ENCODE data around the gene GOLPH3L. TPM values are rescaled to one million over a fixed set of nuclear protein-coding genes. Genes with fewer than 3 reads are reported as not detected.
A peak's percentile ranks its signal among the peaks of the same experiment; 100 is the strongest.

The GOLPH3L gene
- total RNA-seq, 1 donor from 2014 or later: 17.1 TPM

DNA sequence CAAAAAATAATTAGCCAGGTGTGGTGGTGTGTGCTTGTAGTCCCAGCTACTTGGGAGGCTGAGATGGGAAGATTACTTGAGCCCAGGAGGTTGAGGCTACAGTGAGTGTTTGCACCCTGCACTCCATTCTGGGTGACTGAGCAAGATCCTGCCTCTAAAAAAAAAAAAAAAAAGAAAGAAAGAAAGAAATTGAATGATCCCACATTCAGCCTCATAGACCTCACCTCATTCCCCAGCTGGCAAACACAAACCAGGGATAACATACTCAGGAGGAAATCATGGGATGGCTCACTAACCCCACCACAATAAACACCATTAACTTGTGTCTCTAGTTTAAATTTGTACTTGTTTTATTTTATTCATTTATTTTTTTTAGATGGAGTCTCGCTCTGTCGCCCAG is 76.0 kb downstream of the GOLPH3L start:
- H3K27ac Mint-ChIP-seq (ENCODE audit: unreplicated experiment): peak overlapping the region; percentile 63

DNA sequence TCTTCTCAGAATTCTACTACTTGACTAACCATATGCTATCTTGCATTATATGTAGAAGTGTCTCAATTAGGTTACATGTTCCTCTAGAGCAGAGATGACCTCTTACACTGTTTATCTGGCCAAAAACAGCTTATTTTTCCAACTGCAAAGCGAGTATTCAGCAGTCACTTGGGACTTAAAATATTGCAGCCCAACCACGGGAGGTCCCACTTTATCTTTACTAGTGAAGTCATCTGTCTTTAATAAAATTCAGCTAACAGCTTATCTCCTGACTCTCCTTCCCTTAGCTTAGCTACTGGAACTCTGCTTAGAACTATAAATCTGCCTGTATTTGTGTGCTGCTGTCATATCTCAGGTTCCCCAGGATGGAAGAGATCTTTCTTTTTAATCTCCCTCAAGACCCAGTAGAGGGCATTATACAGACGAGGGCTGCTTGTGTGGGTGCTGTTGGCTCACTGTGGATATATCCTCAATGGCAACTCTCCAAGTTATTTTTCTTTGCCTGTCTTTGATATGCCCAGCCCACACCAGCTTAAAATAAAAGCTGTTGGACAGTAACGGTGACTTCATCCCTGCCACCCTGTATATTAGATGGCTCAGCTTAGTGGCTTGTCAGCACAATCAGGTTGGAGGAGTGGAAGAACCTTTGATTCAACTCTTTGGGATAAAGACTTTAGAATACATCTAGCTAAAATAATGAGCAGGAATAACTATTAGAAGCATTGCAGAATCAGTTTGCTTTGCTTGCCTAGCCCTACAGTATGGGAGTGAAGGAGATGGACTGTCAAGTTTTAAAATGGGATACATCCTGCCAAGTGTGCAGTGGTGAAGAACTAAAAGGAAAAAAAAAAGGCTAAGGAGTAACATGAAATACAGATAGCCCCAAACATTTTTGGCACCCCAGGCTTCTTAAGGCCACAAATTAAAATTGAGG is 77.1 kb downstream of the GOLPH3L start:
- Mint-ChIP-seq H3K9me3 (ENCODE audit: low read depth) (no peaks in the 10 kb centered on the region), H3K4me3 (ENCODE audit: unreplicated experiment) (no peak overlapping the region), H3K4me1 (ENCODE audit: low read depth) (peaks cover 38% of the 10 kb centered on the region), H3K27me3 (ENCODE audit: low read depth) (no peaks in the 10 kb centered on the region), H3K36me3 (ENCODE audit: low read depth) (peaks cover 20% of the 10 kb centered on the region), H3K27ac (ENCODE audit: unreplicated experiment) (peak overlapping the region; percentile 68)
- DNase-seq (ENCODE audit: low spot score): no peak
- TF ChIP-seq, protein P1, sequence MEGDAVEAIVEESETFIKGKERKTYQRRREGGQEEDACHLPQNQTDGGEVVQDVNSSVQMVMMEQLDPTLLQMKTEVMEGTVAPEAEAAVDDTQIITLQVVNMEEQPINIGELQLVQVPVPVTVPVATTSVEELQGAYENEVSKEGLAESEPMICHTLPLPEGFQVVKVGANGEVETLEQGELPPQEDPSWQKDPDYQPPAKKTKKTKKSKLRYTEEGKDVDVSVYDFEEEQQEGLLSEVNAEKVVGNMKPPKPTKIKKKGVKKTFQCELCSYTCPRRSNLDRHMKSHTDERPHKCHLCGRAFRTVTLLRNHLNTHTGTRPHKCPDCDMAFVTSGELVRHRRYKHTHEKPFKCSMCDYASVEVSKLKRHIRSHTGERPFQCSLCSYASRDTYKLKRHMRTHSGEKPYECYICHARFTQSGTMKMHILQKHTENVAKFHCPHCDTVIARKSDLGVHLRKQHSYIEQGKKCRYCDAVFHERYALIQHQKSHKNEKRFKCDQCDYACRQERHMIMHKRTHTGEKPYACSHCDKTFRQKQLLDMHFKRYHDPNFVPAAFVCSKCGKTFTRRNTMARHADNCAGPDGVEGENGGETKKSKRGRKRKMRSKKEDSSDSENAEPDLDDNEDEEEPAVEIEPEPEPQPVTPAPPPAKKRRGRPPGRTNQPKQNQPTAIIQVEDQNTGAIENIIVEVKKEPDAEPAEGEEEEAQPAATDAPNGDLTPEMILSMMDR (IDR thresholded peaks at IDR 0.05): peak; percentile 73

More for the DNA sequence above, 76.0 kb downstream of the GOLPH3L start:
- Mint-ChIP-seq H3K9me3 (ENCODE audit: low read depth) (no peaks in the 10 kb centered on the region), H3K36me3 (ENCODE audit: low read depth) (peaks cover 25% of the 10 kb centered on the region), H3K4me3 (ENCODE audit: unreplicated experiment) (no peak overlapping the region), H3K4me1 (ENCODE audit: low read depth) (peaks cover 34% of the 10 kb centered on the region), H3K27me3 (ENCODE audit: low read depth) (no peaks in the 10 kb centered on the region)
- TF ChIP-seq, protein P1 (IDR thresholded peaks at IDR 0.05): no peak
- no peak for DNase-seq (ENCODE audit: low spot score)

DNA sequence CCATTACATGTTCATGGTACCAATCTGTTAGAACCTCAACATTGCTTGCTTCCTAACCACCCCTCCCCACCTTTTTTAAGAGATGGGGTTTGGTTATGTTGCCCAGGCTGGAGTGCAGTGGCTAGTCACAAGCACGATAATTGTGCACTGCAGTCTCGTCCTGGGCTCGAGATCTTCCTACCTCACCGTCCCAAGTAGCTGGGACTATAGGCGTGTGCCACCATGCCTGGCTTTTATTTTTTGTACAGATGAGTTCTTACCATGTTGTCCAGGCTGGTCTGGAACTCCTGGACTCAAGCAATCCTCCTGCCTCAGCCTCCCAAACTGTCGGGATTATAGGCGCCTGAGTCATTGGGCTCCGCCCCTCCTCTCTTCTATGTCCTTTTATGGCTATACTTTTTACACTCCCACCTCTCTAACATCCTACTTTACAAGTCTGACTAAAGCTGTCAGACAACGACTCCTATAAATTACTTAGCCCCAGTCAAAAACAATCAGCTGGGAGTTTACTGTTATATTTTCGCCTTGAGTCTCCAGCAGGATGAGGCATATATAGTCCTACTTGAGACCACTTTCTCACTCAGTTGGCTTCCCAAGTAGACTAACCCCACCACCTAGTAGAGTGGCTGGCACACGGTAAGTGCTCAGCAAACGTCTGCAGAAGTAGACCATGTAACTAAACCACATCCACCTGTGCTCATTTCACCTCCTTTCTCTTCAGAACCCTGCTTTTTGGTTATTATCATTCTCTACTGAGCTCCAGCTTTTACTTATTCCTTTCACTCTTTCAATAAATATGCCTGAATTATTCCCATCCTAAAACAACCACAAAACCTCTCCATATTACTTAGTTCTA is 81.4 kb downstream of the GOLPH3L start:
- Mint-ChIP-seq H3K4me3 (ENCODE audit: unreplicated experiment) (no peak overlapping the region), H3K36me3 (ENCODE audit: low read depth) (peaks cover 9% of the 10 kb centered on the region), H3K27ac (ENCODE audit: unreplicated experiment) (peak overlapping the region; percentile 45), H3K27me3 (ENCODE audit: low read depth) (no peaks in the 10 kb centered on the region), H3K4me1 (ENCODE audit: low read depth) (peaks cover 53% of the 10 kb centered on the region), H3K9me3 (ENCODE audit: low read depth) (no peaks in the 10 kb centered on the region)
- TF ChIP-seq, protein P1 (IDR thresholded peaks at IDR 0.05): no peak
- DNase-seq (ENCODE audit: low spot score): no peak

DNA sequence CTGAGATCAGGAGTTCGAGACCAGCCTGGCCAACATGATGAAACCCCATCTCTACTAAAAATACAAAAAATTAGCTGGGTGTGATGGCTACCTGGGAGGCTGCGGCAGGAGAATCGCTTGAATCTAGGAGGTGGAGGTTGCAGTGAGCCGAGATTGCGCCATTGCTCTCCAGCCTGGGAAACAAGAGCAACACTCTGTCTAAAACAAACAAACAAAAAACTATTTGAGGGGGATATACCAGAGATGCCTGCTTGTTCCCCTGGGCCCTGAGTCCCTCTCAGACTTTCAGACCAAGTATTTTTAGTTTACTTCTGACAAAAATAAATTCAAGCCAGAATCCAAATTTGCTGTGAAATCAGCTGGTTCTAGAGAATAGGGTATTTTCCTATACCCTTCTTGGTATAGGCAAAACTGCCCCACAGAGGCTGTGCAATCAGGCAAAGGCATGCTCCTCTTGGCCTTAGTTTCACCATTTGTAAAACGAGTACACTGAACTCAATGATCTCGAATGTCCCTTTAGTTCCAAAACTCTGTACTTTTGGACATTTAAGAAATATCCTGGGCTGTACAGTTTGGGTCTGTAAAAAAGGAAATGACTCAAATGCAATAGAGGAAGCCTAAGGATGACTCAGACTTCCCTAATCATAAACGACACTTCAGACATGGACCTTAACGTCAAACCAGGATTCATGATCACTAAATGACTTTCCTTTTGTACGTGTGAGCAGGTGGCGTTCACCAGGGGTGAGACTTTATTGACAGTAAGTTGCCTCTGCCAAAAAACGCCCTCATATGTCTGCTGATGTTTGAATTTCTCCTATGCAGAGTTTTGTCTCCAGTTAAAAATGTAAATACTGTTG is 83.7 kb downstream of the GOLPH3L start:
- Mint-ChIP-seq H3K27me3 (ENCODE audit: low read depth) (no peaks in the 10 kb centered on the region), H3K36me3 (ENCODE audit: low read depth) (peaks cover 6% of the 10 kb centered on the region), H3K4me3 (ENCODE audit: unreplicated experiment) (peak overlapping the region; percentile 37), H3K9me3 (ENCODE audit: low read depth) (no peaks in the 10 kb centered on the region), H3K4me1 (ENCODE audit: low read depth) (peaks cover 43% of the 10 kb centered on the region), H3K27ac (ENCODE audit: unreplicated experiment) (peak overlapping the region; percentile 89)
- DNase-seq (ENCODE audit: low spot score): no peak
- TF ChIP-seq, protein P1 (IDR thresholded peaks at IDR 0.05): no peak
